SK-N-SH (cell line): ENCODE measurements around the gene APBB2. TPM values are rescaled to one million over a fixed set of nuclear protein-coding genes. Genes with fewer than 3 reads are reported as not detected.

Experiments used
- CTCF ChIA-PET: fragments of 300-600, 350-600 bp; formaldehyde crosslinking; extraction: SDS; loops from one replicate; lab custom pipeline; 2021; lab: Yijun Ruan, JAX
- POLR2A ChIA-PET: fragments of 350-600 bp; sonication (Branson Sonifier 250); formaldehyde crosslinking; extraction: SDS; loops from one replicate; lab custom pipeline; 2020; ENCODE audit warnings: antibody characterized with exemption, inconsistent platforms; lab: Yijun Ruan, JAX
- DNase-seq: peaks from one replicate; pipeline ENCODE4 v3.0.0; 2012
- H2AFZ ChIP-seq: fragments of 200-600 bp; sonication (generic); 2 replicates; pipeline ENCODE4 v1.8.1; 2016; ENCODE audit warnings: antibody characterized with exemption, mild to moderate bottlenecking, low read depth
- H3F3A ChIP-seq: fragments of 200-600 bp; sonication (generic); replicated peaks from 2 replicates; pipeline ENCODE3; 2016; ENCODE audit warnings: antibody characterized with exemption, mild to moderate bottlenecking; ENCODE audit not compliant: insufficient read depth
- H3K27ac ChIP-seq, 2 experiments: fragments of 200-500 bp in 1 of 2; fragments of 200-600 bp in 1 of 2; sonication (Bioruptor generic) in 1 of 2; sonication (generic), shearing (Covaris generic) in 1 of 2; 2 replicates each; pipeline versions ENCODE4 v1.5.1 to v1.6.1; 2014 to 2016; ENCODE audit warnings: low read depth in 2 of 2, inconsistent platforms in 1 of 2, low read length in 1 of 2, mild to moderate bottlenecking in 1 of 2, mixed read lengths in 1 of 2
- H3K27me3 ChIP-seq: fragments of 200-600 bp; sonication (generic), shearing (Covaris generic); 2 replicates; pipeline ENCODE4 v1.6.1; 2016; ENCODE audit warnings: mixed run types; ENCODE audit not compliant: insufficient read depth
- H3K36me3 ChIP-seq, 2 experiments: fragments of 200-500 bp in 1 of 2; fragments of 200-600 bp in 1 of 2; sonication (Bioruptor generic) in 1 of 2; sonication (generic) in 1 of 2; replicated peaks in 1 of 2; 2 replicates each; pipeline versions ENCODE3 to v1.5.1; 2014 to 2016; ENCODE audit warnings: low read length in 1 of 2, mild to moderate bottlenecking in 1 of 2; ENCODE audit not compliant: insufficient read depth in 2 of 2, control insufficient read depth in 1 of 2
- H3K4me1 ChIP-seq, 2 experiments: fragments of 200-500 bp in 1 of 2; fragments of 200-600 bp in 1 of 2; sonication (Bioruptor generic) in 1 of 2; sonication (generic), shearing (Covaris generic) in 1 of 2; 2 replicates each; pipeline versions ENCODE4 v1.5.1 to v1.6.1; 2014 to 2016; ENCODE audit warnings: low read depth in 1 of 2, low read length in 1 of 2, mixed run types in 1 of 2; ENCODE audit not compliant: insufficient read depth in 2 of 2, control insufficient read depth in 1 of 2
- H3K4me2 ChIP-seq: fragments of 200-600 bp; sonication (generic), shearing (Covaris generic); 2 replicates; pipeline ENCODE4 v1.6.1; 2017; ENCODE audit warnings: mixed run types
- H3K4me3 ChIP-seq, 2 experiments: fragments of 200-500 bp in 1 of 2; fragments of 200-600 bp in 1 of 2; sonication (Bioruptor generic) in 1 of 2; sonication (generic), shearing (Covaris generic) in 1 of 2; 2 replicates each; pipeline versions ENCODE4 v1.5.1 to v1.8.1; 2014 to 2016; ENCODE audit warnings: low read depth in 2 of 2, inconsistent platforms in 1 of 2, low read length in 1 of 2, mild to moderate bottlenecking in 1 of 2, mixed read lengths in 1 of 2, moderate library complexity in 1 of 2
- H3K79me2 ChIP-seq: fragments of 200-600 bp; sonication (generic); 2 replicates; pipeline ENCODE4 v1.8.1; 2017; ENCODE audit warnings: mild to moderate bottlenecking; ENCODE audit not compliant: insufficient read depth
- H3K9ac ChIP-seq: fragments of 200-600 bp; sonication (generic); 2 replicates; pipeline ENCODE4 v1.6.1; 2017; ENCODE audit warnings: mixed run types
- H3K9me2 ChIP-seq: fragments of 200-600 bp; sonication (generic); 2 replicates; pipeline ENCODE4 v1.6.1; 2017; ENCODE audit warnings: mixed run types
- H3K9me3 ChIP-seq: fragments of 200-600 bp; sonication (generic); 2 replicates; pipeline ENCODE4 v1.6.1; 2017; ENCODE audit warnings: mixed run types, mild to moderate bottlenecking, moderate library complexity
- H4K20me1 ChIP-seq: fragments of 200-600 bp; sonication (generic); 2 replicates; pipeline ENCODE4 v1.6.1; 2017; ENCODE audit warnings: mild to moderate bottlenecking, mixed run types; ENCODE audit not compliant: insufficient read depth
- ELF1 ChIP-seq: IDR thresholded peaks from 2 replicates; pipeline ENCODE4 v1.4.0; 2012
- EZH2phosphoT487 ChIP-seq: fragments of 200-600 bp; sonication (generic); IDR thresholded peaks from 2 replicates; pipeline ENCODE4 v1.6.1; 2017; ENCODE audit warnings: low read depth, mixed run types, mild to moderate bottlenecking, antibody characterized with exemption, moderate library complexity, borderline replicate concordance
- FOSL2 ChIP-seq: IDR thresholded peaks from 2 replicates; pipeline ENCODE4 v1.4.0; 2012; ENCODE audit warnings: low read depth, mild to moderate bottlenecking, moderate library complexity, borderline replicate concordance
- FOXJ3 ChIP-seq: sonication (generic); formaldehyde crosslinking; IDR thresholded peaks from 2 replicates; pipeline ENCODE4 v1.5.1; 2020; ENCODE audit warnings: mild to moderate bottlenecking, missing genetic modification reagents
- FOXM1 ChIP-seq: IDR thresholded peaks from 2 replicates; pipeline ENCODE4 v1.4.0; 2012; ENCODE audit warnings: low read depth, mild to moderate bottlenecking
- GABPA ChIP-seq: IDR thresholded peaks from 2 replicates; pipeline ENCODE4 v1.4.0; 2012; ENCODE audit warnings: low read depth, mild to moderate bottlenecking
- IRF3 ChIP-seq: fragments of 150-350 bp; IDR thresholded peaks from 2 replicates; pipeline ENCODE4 v1.6.1; 2016; ENCODE audit warnings: mild to moderate bottlenecking, low read depth, low read length
- JUND ChIP-seq: IDR thresholded peaks from 2 replicates; pipeline ENCODE4 v1.4.0; 2012
- PBX3 ChIP-seq: IDR thresholded peaks from 2 replicates; pipeline ENCODE4; 2012
- RCOR1 ChIP-seq: fragments of 150-350 bp; IDR thresholded peaks from 2 replicates; pipeline ENCODE4 v1.6.1; 2017; ENCODE audit warnings: antibody characterized with exemption, low read length
- REST ChIP-seq: IDR thresholded peaks from 2 replicates; pipeline ENCODE4 v1.6.1; 2012; ENCODE audit warnings: mild to moderate bottlenecking, low read depth, low read length, moderate library complexity
- RFX5 ChIP-seq: IDR thresholded peaks from 2 replicates; pipeline ENCODE4 v1.6.1; 2012; ENCODE audit warnings: mild to moderate bottlenecking, improper control_type of control experiment, low read length
- RXRA ChIP-seq: IDR thresholded peaks from 2 replicates; pipeline ENCODE4 v1.4.0; 2012; ENCODE audit warnings: low read depth, mild to moderate bottlenecking, borderline replicate concordance
- SMC3 ChIP-seq: IDR thresholded peaks from 2 replicates; pipeline ENCODE4 v1.6.1; 2012; ENCODE audit warnings: low read depth, low read length, improper control_type of control experiment
- USF1 ChIP-seq: IDR thresholded peaks from 2 replicates; pipeline ENCODE4 v1.4.0; 2012; ENCODE audit warnings: low read depth, borderline replicate concordance
- USF2 ChIP-seq: fragments of 150-350 bp; IDR thresholded peaks from 2 replicates; pipeline ENCODE4 v1.6.1; 2017; ENCODE audit warnings: antibody characterized with exemption, low read length, low read depth, borderline replicate concordance
- YY1 ChIP-seq: IDR thresholded peaks from 2 replicates; pipeline ENCODE4 v1.4.0; 2012; ENCODE audit warnings: low read depth, mild to moderate bottlenecking
- WGBS: methylation state at CpG from one replicate; pipeline ENCODE4 v1.1.6; 2017; ENCODE audit warnings: low lambda C conversion rate; 5-methylcytosine and 5-hydroxymethylcytosine counted together
- polyA plus RNA-seq, 3 experiments: library from polyadenylated mRNA; depleted of rRNA; stranded (reverse); fragments of >200 nt; gene quantifications; 2 replicates each; pipeline ENCODE4 v1.2.3, GENCODE V29; 2012

The APBB2 gene
- polyA plus RNA-seq, 1 of the 3 experiments (the other 2 are of a cell fraction): 49.8 TPM

GRCh38 chr4:41133454-41134018, 80.8 kb downstream of the APBB2 start:
- CTCF ChIA-PET: interaction anchor here (1.5 to 2.0 kb wide), 3 partner anchors 20 to 209 kb away, joined by 3 to 7 read pairs (median 5); no protein-coding TSS in a partner anchor
- Histone ChIP-seq H3K4me3 (no peak overlapping the region), H3K4me2 (no peak overlapping the region), H3K9me3 (no peaks in the 10 kb centered on the region), H3K27me3 (no peaks in the 10 kb centered on the region), H3K36me3 (peaks cover 0 to 13% of the 10 kb centered on the region in 2 experiments), H3K4me1 (peaks cover 7 to 8% of the 10 kb centered on the region in 2 experiments; a peak in 3 of 4 replicates), H3K79me2 (peaks cover 98% of the 10 kb centered on the region), H3K9me2 (no peaks in the 10 kb centered on the region), H2AFZ (no peak overlapping the region), H3F3A (peaks cover 1% of the 10 kb centered on the region), H3K9ac (no peak overlapping the region), H4K20me1 (peaks cover 9% of the 10 kb centered on the region; the same call in 1 of the 2 replicates), H3K27ac (no peak overlapping the region)
- 86% methylated on average over 3 of the region's 3 CpGs for WGBS
- DNase-seq: no peak
- POLR2A ChIA-PET: no interaction called here
- TF ChIP-seq FOXM1 (no peak), RXRA (no peak), USF2 (no peak), YY1 (no peak), FOXJ3 (no peak), ELF1 (no peak), GABPA (no peak)

GRCh38 chr4:41132055-41132683, 82.2 kb downstream of the APBB2 start:
- Histone ChIP-seq H3K36me3 (peaks cover 0 to under 1% of the 10 kb centered on the region in 2 experiments), H3K27ac (no peak overlapping the region), H3K9ac (no peak overlapping the region), H3K4me2 (no peak overlapping the region), H3K27me3 (no peaks in the 10 kb centered on the region), H3F3A (no peaks in the 10 kb centered on the region), H2AFZ (no peak overlapping the region), H3K4me3 (no peak overlapping the region), H3K9me3 (no peaks in the 10 kb centered on the region), H3K4me1 (peaks cover 7 to 8% of the 10 kb centered on the region in 2 experiments; a peak in 3 of 4 replicates), H3K79me2 (peaks cover 98% of the 10 kb centered on the region), H4K20me1 (peaks cover 9% of the 10 kb centered on the region; the same call in 1 of the 2 replicates)
- DNase-seq: no peak
- 96% methylated on average over 2 of the region's 2 CpGs for WGBS
- TF ChIP-seq USF1: no peak
- no peak for TF ChIP-seq IRF3
- no peak for TF ChIP-seq GABPA
- TF ChIP-seq ELF1: no peak
- no peak for TF ChIP-seq RFX5
- TF ChIP-seq SMC3: no peak
- TF ChIP-seq REST: no peak
- TF ChIP-seq JUND: no peak
- no peak for TF ChIP-seq RCOR1
- no peak for TF ChIP-seq EZH2phosphoT487
- TF ChIP-seq FOSL2: no peak
- TF ChIP-seq PBX3: no peak
- TF ChIP-seq, all 33 proteins: peak for 0
- ChIA-PET POLR2A (no interaction called here), CTCF (interaction anchor here (1.5 to 2.0 kb wide), 3 partner anchors 22 to 208 kb away, joined by 3 to 7 read pairs (median 5); no protein-coding TSS in a partner anchor)
- no peaks in the 10 kb centered on the region for H3K9me2 ChIP-seq
